PC-9 (cell line): Measurements from ENCODE around the gene SP100. TPM values are rescaled to one million over a fixed set of nuclear protein-coding genes. Genes with fewer than 3 reads are reported as not detected.

ENCODE experiments used
- BruUV-seq: library from RNA; stranded (reverse); fragments of 400-500 nt; replicated peaks from 2 replicates; lab custom pipeline; 2021; lab: Mats Ljungman, UMichigan
- CTCF ChIA-PET: fragments of 300-600 bp; sonication (Branson Sonifier 250); formaldehyde crosslinking; loops from one replicate; lab custom pipeline; 2022; ENCODE audit warnings: antibody characterized with exemption; lab: Charles Lee
- POLR2A ChIA-PET: fragments of 300-600 bp; sonication (Branson Sonifier 250); formaldehyde crosslinking; loops from one replicate; lab custom pipeline; 2022; ENCODE audit warnings: antibody characterized with exemption; ENCODE audit not compliant: unreplicated experiment; lab: Charles Lee
- DNase-seq, 2 experiments: peaks; one replicate each; pipeline versions ENCODE4 v3.0.0 to v3.0.0-alpha.2; 2015 to 2022; ENCODE audit warnings: mixed read lengths in 1 of 2
- H2AFZ ChIP-seq: fragments of 200-600 bp; sonication (generic); 2 replicates; pipeline ENCODE4 v1.8.1; 2017; ENCODE audit warnings: antibody characterized with exemption
- H3F3A ChIP-seq: fragments of 200-600 bp; sonication (generic); 2 replicates; pipeline ENCODE4 v1.8.1; 2017; ENCODE audit warnings: antibody characterized with exemption, mild to moderate bottlenecking, low read depth; ENCODE audit not compliant: insufficient read depth
- H3K27ac ChIP-seq: fragments of 200-600 bp; sonication (generic); 2 replicates; pipeline ENCODE4 v1.6.1; 2016; ENCODE audit warnings: mixed run types
- H3K27me3 ChIP-seq: fragments of 200-600 bp; sonication (generic); 2 replicates; pipeline ENCODE4 v1.6.1; 2016; ENCODE audit warnings: low read depth, mixed run types; ENCODE audit not compliant: insufficient read depth
- H3K36me3 ChIP-seq: fragments of 200-600 bp; sonication (generic); 2 replicates; pipeline ENCODE4 v1.6.1; 2016; ENCODE audit warnings: low read depth, mixed run types
- H3K4me1 ChIP-seq: fragments of 200-600 bp; sonication (generic); replicated peaks from 2 replicates; pipeline ENCODE4 v1.6.1; 2016; ENCODE audit warnings: mixed run types; ENCODE audit not compliant: insufficient read depth
- H3K4me2 ChIP-seq: fragments of 200-600 bp; sonication (generic); 2 replicates; pipeline ENCODE4 v1.6.1; 2017; ENCODE audit warnings: mixed run types
- H3K4me3 ChIP-seq: fragments of 200-600 bp; sonication (generic); 2 replicates; pipeline ENCODE4 v1.6.1; 2016; ENCODE audit warnings: mixed run types
- H3K79me2 ChIP-seq: fragments of 200-600 bp; sonication (generic); 2 replicates; pipeline ENCODE4 v1.6.1; 2017; ENCODE audit warnings: low read depth, mixed run types
- H3K9me2 ChIP-seq: fragments of 200-600 bp; sonication (generic); 2 replicates; pipeline ENCODE4 v1.8.1; 2017; ENCODE audit warnings: mild to moderate bottlenecking; ENCODE audit not compliant: insufficient read depth
- H3K9me3 ChIP-seq: fragments of 200-600 bp; sonication (generic); 2 replicates; pipeline ENCODE4 v1.8.1; 2016; ENCODE audit warnings: low read depth; ENCODE audit not compliant: insufficient read depth
- H4K20me1 ChIP-seq: fragments of 200-600 bp; sonication (generic); 2 replicates; pipeline ENCODE4 v1.8.1; 2017; ENCODE audit not compliant: insufficient read depth
- CTCF ChIP-seq: fragments of 200-600 bp; sonication (generic); conservative IDR thresholded peaks from 2 replicates; pipeline ENCODE4 v1.6.1; 2017; ENCODE audit warnings: mixed run types, antibody characterized with exemption, mild to moderate bottlenecking, moderate library complexity
- EZH2 ChIP-seq: fragments of 200-600 bp; sonication (generic); IDR thresholded peaks from 2 replicates; pipeline ENCODE4 v1.8.0; 2017; ENCODE audit warnings: antibody characterized with exemption, low read depth
- intact Hi-C: fragments of 100-400 bp; cut with micrococcal nuclease; formaldehyde crosslinking; loops from one replicate; pipeline ENCODE4 v1.10.0; 2022; ENCODE audit not compliant: unreplicated experiment
- total RNA-seq: library from RNA; stranded (reverse); gene quantifications from 2 replicates; pipeline ENCODE4 v1.2.3, GENCODE V29; 2021

SP100 gene
- total RNA-seq, 1 experiment from 2014 or later: 61.7 TPM

DNA sequence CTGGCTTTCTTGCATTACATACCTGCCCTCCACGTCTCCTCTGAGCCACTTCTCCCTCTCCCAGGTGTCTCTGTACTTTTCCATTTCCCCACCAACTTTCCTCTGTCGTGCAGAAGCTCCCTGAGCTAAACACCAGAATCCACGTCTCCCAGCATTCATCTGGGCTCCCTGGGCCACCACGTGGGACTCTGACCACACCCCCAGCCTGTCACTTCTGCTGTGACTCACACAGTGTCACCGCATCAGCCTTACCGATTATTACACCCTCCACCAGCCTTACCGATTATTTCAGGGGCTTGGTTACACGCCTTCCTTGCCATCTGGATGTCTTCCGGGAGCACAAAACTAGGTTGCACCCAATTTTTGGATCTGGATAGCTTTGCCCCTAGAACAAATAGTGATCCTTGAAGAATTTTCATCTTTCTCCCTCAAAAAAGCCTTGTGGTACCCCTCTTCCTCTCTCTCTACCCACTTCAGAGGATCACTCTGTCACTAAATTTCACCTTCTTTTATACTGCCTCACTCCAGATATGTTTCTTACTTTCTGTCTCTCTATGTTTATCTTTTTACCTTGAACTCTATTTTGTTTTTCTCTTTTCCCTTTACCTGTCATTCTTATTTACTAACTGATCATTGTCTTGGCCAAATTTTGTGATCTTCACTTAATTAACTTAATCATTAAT, 159.8 kb downstream of the SP100 start:
- Histone ChIP-seq H3K9me3 (no peaks in the 10 kb centered on the region; the same call in 1 of the 2 replicates), H3K79me2 (no peaks in the 10 kb centered on the region), H2AFZ (no peak overlapping the region), H3K9me2 (no peaks in the 10 kb centered on the region), H3F3A (no peaks in the 10 kb centered on the region), H3K36me3 (no peaks in the 10 kb centered on the region), H3K4me2 (peak overlapping the region; percentile 34; the same call in 1 of the 2 replicates), H3K4me3 (no peak overlapping the region), H4K20me1 (no peaks in the 10 kb centered on the region), H3K27me3 (no peaks in the 10 kb centered on the region), H3K4me1 (no peaks in the 10 kb centered on the region), H3K27ac (no peak overlapping the region)
- BruUV-seq: no TSS peak
- intact Hi-C loops: no loop called here
- TF ChIP-seq CTCF (no peak), EZH2 (no peak)
- ChIA-PET POLR2A (no interaction called here), CTCF (no interaction called here)
- DNase-seq: peak in 1 of 2 experiments; percentile 34

DNA sequence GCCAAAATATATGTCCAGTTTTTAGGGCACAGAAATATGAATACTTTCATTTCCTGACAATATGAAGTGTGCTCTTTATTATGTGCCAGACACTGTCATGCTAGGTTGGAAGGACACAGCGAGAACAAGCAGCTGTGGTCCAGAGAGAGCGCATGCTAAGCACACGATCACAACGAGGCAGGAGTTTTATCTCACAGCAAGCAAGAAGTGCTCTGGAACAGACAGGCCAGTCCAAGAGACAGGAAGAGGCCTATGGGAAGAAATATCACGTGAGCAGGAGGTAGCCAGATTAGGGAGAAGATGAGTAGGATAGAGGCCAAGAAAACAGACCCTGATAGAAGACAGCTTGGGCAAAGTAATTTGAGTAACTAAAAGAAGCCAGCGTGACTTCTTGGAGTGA, 161.1 kb downstream of the SP100 start:
- Histone ChIP-seq H3K36me3 (no peaks in the 10 kb centered on the region), H3F3A (no peaks in the 10 kb centered on the region), H3K4me2 (no peak overlapping the region), H3K4me3 (no peak overlapping the region), H2AFZ (no peak overlapping the region), H3K79me2 (no peaks in the 10 kb centered on the region), H3K9me3 (no peaks in the 10 kb centered on the region; the same call in 1 of the 2 replicates), H3K27me3 (no peaks in the 10 kb centered on the region), H3K4me1 (no peaks in the 10 kb centered on the region), H4K20me1 (no peaks in the 10 kb centered on the region), H3K9me2 (no peaks in the 10 kb centered on the region), H3K27ac (no peak overlapping the region)
- no peak for DNase-seq
- no TSS peak for BruUV-seq
- TF ChIP-seq EZH2 (no peak), CTCF (no peak)
- ChIA-PET POLR2A (no interaction called here), CTCF (no interaction called here)
- intact Hi-C loops: no loop called here

DNA sequence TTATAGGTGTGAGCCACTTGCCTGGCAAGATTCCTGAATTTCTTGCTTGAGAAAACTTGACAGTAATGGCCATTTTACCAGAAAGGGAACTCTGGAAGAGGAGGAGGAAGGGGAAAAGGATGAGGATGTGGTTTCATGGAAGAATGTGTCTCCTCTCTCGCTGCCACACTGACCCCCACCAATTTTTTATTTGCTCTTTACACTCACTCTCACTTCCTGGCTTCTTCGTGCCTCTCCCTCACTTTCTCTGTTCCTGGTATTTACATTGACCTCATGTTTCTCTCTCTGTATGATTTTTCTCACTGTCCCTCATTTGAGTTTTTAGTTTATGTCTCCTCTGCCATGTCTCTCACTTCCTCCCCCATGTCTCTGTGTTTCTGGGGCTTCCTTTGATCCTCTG, 162.1 kb downstream of the SP100 start:
- no peaks in the 10 kb centered on the region for H3K4me1 ChIP-seq

More for the DNA sequence above, 162.1 kb downstream of the SP100 start:
- H3K4me3 ChIP-seq: no peak overlapping the region
- H3F3A ChIP-seq: no peaks in the 10 kb centered on the region
- no TSS peak for BruUV-seq
- no peak overlapping the region for H3K4me2 ChIP-seq
- no peak overlapping the region for H2AFZ ChIP-seq
- no peaks in the 10 kb centered on the region for H3K79me2 ChIP-seq
- no peak for DNase-seq
- no peaks in the 10 kb centered on the region for H4K20me1 ChIP-seq
- no peak overlapping the region for H3K27ac ChIP-seq
- H3K9me3 ChIP-seq: no peaks in the 10 kb centered on the region; the same call in 1 of the 2 replicates
- TF ChIP-seq EZH2 (no peak), CTCF (no peak)
- no peaks in the 10 kb centered on the region for H3K27me3 ChIP-seq
- ChIA-PET POLR2A (no interaction called here), CTCF (no interaction called here)
- no peaks in the 10 kb centered on the region for H3K36me3 ChIP-seq
- no peaks in the 10 kb centered on the region for H3K9me2 ChIP-seq
- intact Hi-C loops: no loop called here
